Stimulated activated CD8-positive, alpha-beta memory T cell treated with anti-CD3 and anti-CD28 coated beads, Interleukin-7, amount 100 ng/mL, for 4 hours (primary cell): Measurements from ENCODE around the gene USH1C.

Experiments
- DNase-seq, 2 donors: peaks; one replicate each; pipeline ENCODE4 v3.0.0-alpha.2; 2020; ENCODE audit warnings: low read depth in 2 of 2

Gene USH1C

DNA sequence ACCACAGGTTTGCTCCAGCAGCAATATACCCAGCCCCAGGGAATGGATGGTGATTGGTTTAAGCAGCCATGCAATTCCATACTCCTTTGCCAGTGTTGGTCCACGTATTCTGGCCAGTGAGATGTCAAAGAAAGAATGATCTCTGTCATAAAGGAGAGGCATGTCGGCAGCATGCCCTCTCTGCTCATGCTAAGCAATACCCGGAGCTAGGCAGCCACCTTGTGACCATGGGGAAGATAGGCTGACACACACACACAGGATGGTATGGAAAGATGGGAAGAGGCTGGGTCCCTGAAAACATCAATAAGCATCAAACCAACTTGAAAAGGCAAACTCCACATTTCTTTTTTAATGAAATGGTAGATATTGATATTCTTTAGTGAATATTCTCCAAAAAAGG is 72.7 kb downstream of the USH1C start:
- DNase-seq, result no peak

DNA sequence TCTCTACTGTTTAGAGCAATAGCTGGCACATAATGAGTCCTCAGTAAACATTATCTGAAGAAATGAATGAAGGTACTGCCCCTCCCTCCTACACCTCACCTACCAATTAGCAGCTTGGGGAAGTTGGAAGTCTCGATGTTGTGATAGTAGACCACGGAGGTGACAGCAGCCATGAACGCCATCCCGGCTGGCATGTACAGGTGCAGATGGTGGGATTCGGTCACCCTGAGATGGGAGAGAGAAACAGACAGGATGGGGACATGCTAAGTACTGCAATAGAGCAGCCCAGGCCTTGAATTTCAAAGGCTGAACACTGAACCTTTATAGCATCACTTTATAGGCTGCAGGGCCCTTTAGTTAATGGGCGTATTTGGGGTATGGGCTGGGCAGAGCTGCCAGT is 74.2 kb downstream of the USH1C start:
- no peak for DNase-seq

DNA sequence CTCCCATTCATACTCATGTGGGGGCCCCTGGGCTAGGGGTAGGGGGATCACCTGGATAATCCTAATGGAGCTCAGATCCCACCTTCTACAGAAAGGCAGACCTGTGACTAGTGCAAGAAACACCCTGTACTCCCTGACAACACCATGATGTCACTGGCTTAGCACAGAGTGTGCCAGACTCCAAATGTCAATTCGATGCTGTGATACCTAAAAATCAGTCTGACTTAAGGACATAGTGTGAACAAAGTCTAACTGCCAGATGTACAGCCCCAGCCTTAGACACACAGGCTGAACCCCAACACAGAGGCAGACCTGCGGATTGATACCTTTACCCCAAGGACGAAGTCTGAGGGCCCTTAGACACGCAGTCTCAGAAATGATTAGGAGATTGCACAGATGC is 76.1 kb downstream of the USH1C start:
- no peak for DNase-seq

DNA sequence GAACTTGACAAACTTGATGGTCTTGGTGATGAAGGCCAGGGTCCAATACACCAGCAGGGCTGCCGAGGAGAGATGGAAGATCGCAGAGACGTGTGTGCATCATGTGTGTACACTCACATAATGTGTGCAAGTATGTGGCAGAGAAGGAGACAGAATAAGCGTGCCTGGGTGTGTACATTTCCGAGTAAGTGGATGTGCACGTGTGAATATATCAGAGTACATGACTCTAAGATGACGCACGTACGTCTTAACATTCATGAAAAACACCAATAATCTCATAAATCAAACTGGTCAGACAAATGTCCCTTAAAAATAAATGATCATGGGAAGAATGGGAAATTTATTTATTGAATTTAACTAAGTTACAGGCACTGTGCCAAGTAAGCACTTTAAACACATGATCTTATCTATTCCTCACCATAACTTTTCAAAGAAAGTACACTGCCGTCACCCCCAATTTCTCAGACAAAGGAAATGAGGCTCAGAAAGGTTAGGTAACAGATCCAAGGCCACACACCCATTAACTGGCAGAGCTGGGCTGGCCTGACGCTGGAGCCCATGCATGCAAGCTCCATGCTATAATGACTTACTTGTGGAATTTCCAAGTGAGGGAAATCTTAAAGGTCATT is 80.6 kb downstream of the USH1C start:
- no peak for DNase-seq

DNA sequence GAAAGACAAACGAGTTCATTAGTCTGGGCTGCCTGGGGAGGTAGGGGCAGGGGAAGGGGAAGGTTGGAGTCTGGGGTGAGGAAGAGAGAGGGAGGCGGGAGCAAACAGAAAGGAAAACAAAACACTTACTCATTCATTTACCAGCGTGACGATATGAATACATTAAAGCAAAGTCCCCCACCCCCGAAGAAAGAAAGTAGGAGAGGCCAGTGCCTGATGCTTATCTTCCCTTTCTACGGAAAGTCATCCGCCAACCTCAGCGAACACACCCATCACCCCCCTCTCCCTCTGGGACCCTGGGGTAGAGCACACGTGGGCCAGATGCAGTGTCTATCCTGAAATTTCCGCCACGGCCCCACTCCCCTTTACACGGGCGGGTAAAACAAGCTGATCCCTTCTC is 81.3 kb downstream of the USH1C start:
- no peak for DNase-seq

DNA sequence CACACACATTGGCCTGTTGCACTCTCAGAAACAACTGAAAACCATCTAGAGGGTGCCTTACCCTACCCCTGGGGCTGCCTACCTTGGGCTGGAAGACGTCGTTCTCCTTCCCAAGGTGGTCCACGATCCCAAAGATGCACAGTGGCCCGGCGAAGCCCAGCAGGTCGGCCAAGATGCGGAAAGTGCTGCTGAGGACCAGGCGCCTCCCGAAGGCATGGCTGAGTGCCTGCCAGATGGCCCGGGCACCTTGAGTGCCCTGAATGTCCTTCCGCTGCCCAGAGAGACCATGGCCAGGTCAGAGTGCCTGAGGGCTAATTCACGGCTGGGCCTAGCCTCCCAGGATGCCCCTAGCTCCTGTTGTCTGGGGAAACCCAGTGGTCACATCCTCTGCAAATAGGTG is 83.8 kb downstream of the USH1C start:
- DNase-seq, result no peak

DNA sequence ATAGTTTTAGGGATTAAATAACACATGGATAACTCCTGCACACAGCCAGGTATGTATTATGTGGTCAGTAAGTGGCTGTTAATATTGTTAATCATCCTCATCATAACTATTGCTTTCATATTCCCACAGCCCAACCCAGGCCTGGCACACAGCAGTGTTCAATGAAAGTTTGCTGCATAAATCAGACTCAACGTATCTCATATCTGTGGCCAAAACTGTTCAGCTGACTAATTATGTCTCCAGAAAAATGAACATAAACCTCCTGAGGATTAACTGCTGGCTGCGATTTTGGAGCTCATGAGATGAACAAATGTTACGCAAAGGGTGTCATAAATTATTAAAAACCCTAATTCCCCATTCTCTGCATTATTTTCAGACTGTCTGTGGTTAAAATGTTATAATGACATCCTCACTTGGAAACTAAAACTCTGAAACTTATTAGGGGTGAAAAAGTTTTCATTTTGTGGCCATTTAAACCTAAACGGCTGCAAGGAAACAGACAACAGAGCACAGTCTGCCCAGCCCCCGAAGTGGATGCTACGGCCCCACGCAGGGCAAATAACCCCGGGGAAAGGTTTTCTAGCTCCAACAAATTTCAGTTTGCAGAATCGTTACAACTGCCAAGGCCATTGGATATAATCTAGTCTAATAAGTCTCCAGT is 84.8 kb downstream of the USH1C start:
- no peak for DNase-seq

DNA sequence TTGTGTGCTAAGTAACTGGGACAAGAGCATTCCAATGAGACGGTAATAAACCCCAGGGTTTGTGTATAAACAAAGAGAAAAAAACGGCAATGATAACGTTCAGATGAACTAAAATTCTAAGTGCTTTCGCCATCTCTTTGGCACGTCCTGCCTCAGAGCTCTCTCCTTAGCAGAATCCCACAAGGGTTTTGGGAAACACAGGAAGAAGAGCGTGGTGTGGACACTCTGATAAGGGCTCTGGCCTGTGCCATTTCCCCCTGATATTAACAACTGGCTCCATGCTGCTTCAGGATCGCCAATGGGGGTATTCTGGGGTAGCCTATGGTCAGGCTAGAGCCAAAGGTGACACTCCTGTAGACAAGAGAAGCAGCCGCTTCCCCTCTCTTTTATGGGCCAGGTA is 85.9 kb downstream of the USH1C start:
- DNase-seq, result no peak

DNA sequence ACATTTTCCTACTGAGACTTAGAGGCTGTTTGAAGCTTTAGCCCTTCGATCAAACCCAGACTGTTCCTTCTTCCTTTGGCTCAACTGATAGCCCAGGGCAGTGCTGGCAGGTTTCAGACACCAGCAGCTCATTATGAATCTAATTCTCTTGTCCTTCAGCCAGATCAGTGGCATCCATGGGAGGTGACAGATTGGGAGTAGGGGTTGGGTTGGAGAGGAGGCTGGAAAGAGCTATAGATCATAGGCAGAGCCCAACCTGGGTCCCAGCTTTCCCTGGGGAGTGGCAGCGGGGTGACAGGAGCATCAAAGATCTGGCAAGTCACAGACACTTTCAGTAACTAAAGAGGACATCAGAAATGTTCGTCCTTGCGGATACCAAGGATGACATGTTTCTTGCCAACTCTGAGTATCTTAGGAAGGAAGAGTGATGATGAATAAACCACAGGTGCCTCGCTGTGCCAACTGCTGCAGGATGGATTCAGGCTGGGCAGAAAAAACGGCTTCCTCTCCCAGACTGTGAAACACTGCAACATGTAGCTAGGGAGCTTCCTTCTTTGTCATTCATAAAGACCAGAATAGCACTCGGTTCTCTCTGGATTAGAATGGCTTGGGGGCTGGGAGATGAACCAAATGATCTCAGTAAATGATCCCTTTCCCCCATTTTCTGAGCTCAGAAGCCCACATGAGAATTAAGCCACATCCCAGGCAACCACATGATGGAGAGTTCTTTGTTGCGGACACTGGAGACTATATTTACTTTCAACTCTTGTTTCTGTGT is 86.6 kb downstream of the USH1C start:
- no peak for DNase-seq

DNA sequence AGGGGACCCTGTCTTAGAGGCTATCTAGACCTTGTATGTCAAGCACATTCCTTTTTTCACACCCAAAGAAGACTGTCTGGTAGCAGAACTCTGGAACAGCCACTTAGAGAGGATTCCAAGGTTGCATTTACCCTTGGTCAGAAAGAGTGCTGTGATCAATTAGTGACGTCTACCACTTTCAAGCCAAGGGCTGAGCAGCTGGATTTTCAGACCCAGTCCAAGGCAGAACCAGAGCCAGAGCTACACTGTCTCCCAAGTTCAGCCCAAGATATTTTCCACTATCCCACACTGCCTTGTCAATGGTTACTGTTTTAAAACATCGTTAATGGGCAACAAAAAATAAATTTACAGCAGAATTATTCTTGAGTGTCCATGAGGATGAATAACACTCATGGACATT is 91.5 kb downstream of the USH1C start:
- DNase-seq, result no peak

DNA sequence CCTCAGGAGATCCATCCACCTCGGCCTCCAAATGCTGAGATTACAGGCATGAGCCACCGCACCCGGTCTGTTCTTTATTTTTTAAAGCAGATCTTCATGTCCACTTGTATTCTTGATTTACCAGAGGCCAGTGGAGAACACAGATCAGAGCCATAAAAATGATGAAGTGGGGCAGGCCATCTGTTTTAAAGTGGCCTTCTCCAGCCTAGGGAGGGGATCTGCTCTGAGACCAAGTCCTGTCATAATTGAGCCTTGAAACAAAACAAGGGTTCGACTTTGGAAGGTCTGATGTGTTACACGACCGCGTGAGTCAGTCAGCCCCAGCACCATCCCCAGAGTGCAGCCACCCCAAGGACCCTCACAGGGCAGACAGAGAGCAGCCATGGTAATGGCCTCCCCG is 95.1 kb downstream of the USH1C start:
- DNase-seq, result no peak

DNA sequence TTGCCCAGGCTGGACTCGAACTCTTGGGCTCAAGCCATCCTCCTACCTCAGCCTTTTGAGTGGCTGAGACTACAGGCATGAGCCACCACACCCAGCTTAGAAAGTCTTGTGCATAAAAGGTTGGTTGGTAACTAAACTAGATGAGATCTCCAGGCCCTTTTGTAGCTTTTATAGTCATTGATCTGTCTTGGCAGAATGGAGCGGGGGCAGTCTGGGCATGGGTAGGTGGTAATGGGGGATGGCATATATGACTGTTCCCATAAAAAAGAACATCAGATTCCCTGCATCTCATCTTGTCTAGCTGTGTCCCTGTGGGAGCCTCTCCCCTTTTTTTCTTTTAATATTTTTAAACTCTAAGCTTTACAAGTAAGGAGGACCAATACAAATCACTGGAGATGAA is 97.7 kb downstream of the USH1C start:
- no peak for DNase-seq

DNA sequence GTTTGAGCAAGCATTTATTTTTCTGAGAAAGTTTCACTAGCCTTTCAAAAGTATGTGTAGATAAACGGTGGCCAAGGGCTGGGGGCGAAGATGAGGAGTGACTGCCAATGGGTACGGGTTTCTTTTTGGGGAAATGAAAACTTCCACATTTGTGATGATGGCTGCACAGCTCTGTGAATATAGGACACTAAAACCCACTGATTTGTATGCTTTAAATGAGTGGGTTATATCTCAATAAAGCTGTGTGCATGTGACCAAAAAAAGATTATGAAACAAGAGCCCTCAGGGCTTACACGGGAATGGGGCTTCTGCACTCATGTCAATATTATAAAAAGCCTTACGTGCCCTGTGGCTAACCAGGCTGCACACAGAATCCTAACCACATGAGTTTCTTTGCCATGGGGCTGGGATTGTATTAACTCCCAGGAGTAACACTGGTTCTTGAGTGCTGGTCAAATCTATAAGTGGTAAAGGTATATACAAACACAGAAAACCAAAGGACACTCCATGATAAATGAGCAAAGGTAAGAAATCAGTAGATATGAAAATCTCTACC is 98.9 kb downstream of the USH1C start:
- no peak for DNase-seq

DNA sequence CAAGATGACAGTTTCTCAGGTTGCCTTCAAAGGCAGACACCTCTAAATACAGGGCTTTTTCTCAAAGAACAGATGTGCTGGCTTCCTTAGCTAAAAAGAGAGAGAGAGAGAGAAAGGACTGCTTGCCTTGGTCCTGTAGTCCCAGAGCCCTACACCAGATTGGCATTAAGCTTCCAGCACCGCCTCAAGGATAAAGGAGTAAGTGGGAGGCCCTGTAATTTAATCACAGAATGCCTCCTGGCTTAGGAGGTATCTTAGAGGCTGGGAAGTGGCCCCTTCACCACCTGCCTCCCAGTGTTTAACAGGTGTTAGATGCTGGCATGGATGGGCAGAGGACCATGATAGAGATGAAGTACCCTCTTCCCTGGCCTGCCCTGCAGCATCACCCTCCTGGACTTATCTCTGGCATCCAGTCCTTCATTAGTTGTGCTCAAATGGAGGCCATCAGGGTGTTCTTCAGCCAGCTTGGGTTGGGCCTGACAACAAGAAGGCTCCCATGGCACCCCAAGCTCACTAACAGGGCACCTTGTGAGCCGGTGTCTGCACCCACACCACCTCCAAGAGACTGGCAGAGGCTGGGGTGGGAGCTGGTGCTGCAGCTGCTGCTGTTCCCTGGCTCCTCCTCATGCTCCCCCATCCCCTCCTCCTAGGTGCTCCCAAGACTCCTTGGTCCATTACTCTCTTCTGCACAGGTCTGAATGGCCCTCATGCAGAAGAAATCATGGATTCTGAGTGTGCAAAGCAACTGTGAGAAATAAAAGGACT is 100.1 kb downstream of the USH1C start:
- DNase-seq, result no peak
